Neural progenitor cell (in vitro differentiated cells): ENCODE data around the gene ADAMTS14. TPM values are rescaled to one million over a fixed set of nuclear protein-coding genes. Genes with fewer than 3 reads are reported as not detected.

Experiments used
- DNase-seq: peaks from one replicate; pipeline ENCODE4 v3.0.0-alpha.2; 2016; ENCODE audit warnings: low spot score
- H2AFZ ChIP-seq: fragments of 200-600 bp; sonication (generic); replicated peaks from 2 replicates; pipeline ENCODE4 v1.6.1; 2016; ENCODE audit warnings: antibody characterized with exemption
- H3F3A ChIP-seq: fragments of 200-600 bp; sonication (generic); 2 replicates; pipeline ENCODE4 v1.6.1; 2016; ENCODE audit warnings: antibody characterized with exemption, low read depth
- H3K27ac ChIP-seq: fragments of 200-600 bp; sonication (generic); 2 replicates; pipeline ENCODE4 v1.5.1; 2016; ENCODE audit warnings: mild to moderate bottlenecking
- H3K27me3 ChIP-seq: fragments of 200-600 bp; sonication (generic); 2 replicates; pipeline ENCODE4 v1.6.1; 2016; ENCODE audit warnings: mild to moderate bottlenecking, moderate library complexity
- H3K36me3 ChIP-seq: fragments of 200-600 bp; sonication (generic); 2 replicates; pipeline ENCODE4 v1.5.1; 2016
- H3K4me1 ChIP-seq: fragments of 200-600 bp; sonication (generic); 2 replicates; pipeline ENCODE4 v1.6.1; 2016; ENCODE audit warnings: mixed run types
- H3K4me2 ChIP-seq: fragments of 200-600 bp; sonication (generic); 2 replicates; pipeline ENCODE4 v1.6.1; 2016
- H3K4me3 ChIP-seq: fragments of 200-600 bp; sonication (generic); 2 replicates; pipeline ENCODE4 v1.5.1; 2016
- H3K79me2 ChIP-seq: fragments of 200-600 bp; sonication (generic); 2 replicates; pipeline ENCODE4 v1.6.1; 2016; ENCODE audit warnings: low read depth
- H3K9ac ChIP-seq: fragments of 200-600 bp; sonication (generic); 2 replicates; pipeline ENCODE4 v1.6.1; 2016
- H3K9me3 ChIP-seq: fragments of 200-600 bp; sonication (generic); 2 replicates; pipeline ENCODE4 v1.5.1; 2016; ENCODE audit warnings: low read depth
- H4K20me1 ChIP-seq: fragments of 200-600 bp; sonication (generic); 2 replicates; pipeline ENCODE4 v1.6.1; 2016; ENCODE audit warnings: low read depth
- H3K27ac Mint-ChIP-seq: 3 replicates; pipeline ENCODE4 v1.8.0; 2021; ENCODE audit warnings: mixed read lengths
- H3K27me3 Mint-ChIP-seq: 2 replicates; pipeline ENCODE4 v1.8.0; 2022; ENCODE audit warnings: low read depth, mild to moderate bottlenecking, inconsistent platforms, moderate library complexity, mixed read lengths; ENCODE audit not compliant: insufficient read depth
- H3K36me3 Mint-ChIP-seq: 3 replicates; pipeline ENCODE4 v1.8.0; 2021; ENCODE audit warnings: mixed read lengths
- H3K4me1 Mint-ChIP-seq: 3 replicates; pipeline ENCODE4 v1.8.0; 2021; ENCODE audit warnings: mixed read lengths
- H3K4me3 Mint-ChIP-seq: 3 replicates; pipeline ENCODE4 v1.8.0; 2021; ENCODE audit warnings: mild to moderate bottlenecking, moderate library complexity, mixed read lengths
- H3K9me3 Mint-ChIP-seq: 3 replicates; pipeline ENCODE4 v1.8.0; 2020; ENCODE audit warnings: mixed read lengths
- CTCF ChIP-seq: fragments of 200-600 bp; sonication (generic); IDR thresholded peaks from 2 replicates; pipeline ENCODE4 v1.5.1; 2017; ENCODE audit warnings: antibody characterized with exemption, mild to moderate bottlenecking
- EZH2 ChIP-seq: fragments of 200-600 bp; sonication (generic); IDR thresholded peaks from 2 replicates; pipeline ENCODE4 v1.6.1; 2017; ENCODE audit warnings: antibody characterized with exemption, mild to moderate bottlenecking, moderate library complexity
- EZH2phosphoT487 ChIP-seq: fragments of 200-600 bp; sonication (generic); IDR thresholded peaks from 2 replicates; pipeline ENCODE4 v1.6.1; 2017; ENCODE audit warnings: antibody characterized with exemption
- total RNA-seq: library from RNA; depleted of rRNA; stranded (reverse); fragments of >200 nt; gene quantifications from 2 replicates; pipeline ENCODE4 v1.2.3, GENCODE V29; 2015; ENCODE audit warnings: low replicate concordance

ADAMTS14 gene
- total RNA-seq, 1 donor from 2014 or later, result not detected

GRCh38 chr10:70715853-70716795, 43.8 kb downstream of the ADAMTS14 start:
- H3K9ac ChIP-seq, result no peak overlapping the region
- Mint-ChIP-seq H3K4me3 (no peak overlapping the region), H3K27me3 (peaks cover 12% of the 10 kb centered on the region), H3K9me3 (no peaks in the 10 kb centered on the region), H3K36me3 (no peaks in the 10 kb centered on the region), H3K27ac (peak overlapping the region; percentile 78), H3K4me1 (peaks cover 39% of the 10 kb centered on the region)
- TF ChIP-seq CTCF, result no peak
- no peak for TF ChIP-seq EZH2phosphoT487
- no peak for TF ChIP-seq EZH2
- peak overlapping the region; percentile 22 for H3K4me2 ChIP-seq
- no peaks in the 10 kb centered on the region for H3F3A ChIP-seq
- no peaks in the 10 kb centered on the region for H3K79me2 ChIP-seq
- peaks cover 14% of the 10 kb centered on the region for H3K4me1 ChIP-seq
- peak; percentile 50 for DNase-seq
- no peaks in the 10 kb centered on the region for H4K20me1 ChIP-seq
- no peak overlapping the region for H3K4me3 ChIP-seq
- no peaks in the 10 kb centered on the region for H3K9me3 ChIP-seq
- H2AFZ ChIP-seq, result no peak overlapping the region
- no peaks in the 10 kb centered on the region for H3K36me3 ChIP-seq
- no peak overlapping the region for H3K27ac ChIP-seq
- H3K27me3 ChIP-seq, result no peaks in the 10 kb centered on the region

GRCh38 chr10:70722820-70723424, 50.6 kb downstream of the ADAMTS14 start:
- no peak overlapping the region for H3K27ac ChIP-seq
- Mint-ChIP-seq H3K4me3 (no peak overlapping the region), H3K36me3 (no peaks in the 10 kb centered on the region), H3K27ac (no peak overlapping the region), H3K27me3 (peaks cover 7% of the 10 kb centered on the region), H3K9me3 (no peaks in the 10 kb centered on the region), H3K4me1 (no peaks in the 10 kb centered on the region)
- H3K27me3 ChIP-seq, result no peaks in the 10 kb centered on the region
- H3K79me2 ChIP-seq, result no peaks in the 10 kb centered on the region
- H3F3A ChIP-seq, result no peaks in the 10 kb centered on the region
- no peak overlapping the region for H3K4me3 ChIP-seq
- H4K20me1 ChIP-seq, result no peaks in the 10 kb centered on the region
- no peak for TF ChIP-seq CTCF
- no peak for TF ChIP-seq EZH2phosphoT487
- TF ChIP-seq EZH2, result no peak
- no peak overlapping the region for H3K4me2 ChIP-seq
- no peak overlapping the region for H3K9ac ChIP-seq
- no peaks in the 10 kb centered on the region for H3K4me1 ChIP-seq
- DNase-seq, result no peak
- H3K36me3 ChIP-seq, result no peaks in the 10 kb centered on the region
- H3K9me3 ChIP-seq, result no peaks in the 10 kb centered on the region
- H2AFZ ChIP-seq, result no peak overlapping the region

GRCh38 chr10:70723771-70724170, 51.5 kb downstream of the ADAMTS14 start:
- Histone ChIP-seq H3K27me3 (no peaks in the 10 kb centered on the region), H3K9ac (no peak overlapping the region), H3K79me2 (no peaks in the 10 kb centered on the region), H3K4me3 (no peak overlapping the region), H2AFZ (no peak overlapping the region), H3F3A (no peaks in the 10 kb centered on the region), H3K27ac (no peak overlapping the region), H4K20me1 (no peaks in the 10 kb centered on the region), H3K4me1 (no peaks in the 10 kb centered on the region), H3K36me3 (no peaks in the 10 kb centered on the region), H3K9me3 (no peaks in the 10 kb centered on the region), H3K4me2 (no peak overlapping the region)
- Mint-ChIP-seq H3K36me3 (no peaks in the 10 kb centered on the region), H3K9me3 (no peaks in the 10 kb centered on the region), H3K4me3 (no peak overlapping the region), H3K27ac (peak overlapping the region; percentile 14), H3K27me3 (peaks cover 7% of the 10 kb centered on the region), H3K4me1 (no peaks in the 10 kb centered on the region)
- TF ChIP-seq CTCF, result no peak
- no peak for TF ChIP-seq EZH2
- DNase-seq, result no peak
